ENCODE measurements around the gene CCDC69. TPM values are rescaled to one million over a fixed set of nuclear protein-coding genes. Genes with fewer than 3 reads are reported as not detected.
A peak's percentile ranks its signal among the peaks of the same experiment; 100 is the strongest.

The CCDC69 gene
- total and polyA plus RNA-seq, 10 of the 15 experiments (the other 5 are each of a cell fraction or from before 2014, with no cell fraction given), result 13.5 to 106 (median 70.1) TPM

DNA sequence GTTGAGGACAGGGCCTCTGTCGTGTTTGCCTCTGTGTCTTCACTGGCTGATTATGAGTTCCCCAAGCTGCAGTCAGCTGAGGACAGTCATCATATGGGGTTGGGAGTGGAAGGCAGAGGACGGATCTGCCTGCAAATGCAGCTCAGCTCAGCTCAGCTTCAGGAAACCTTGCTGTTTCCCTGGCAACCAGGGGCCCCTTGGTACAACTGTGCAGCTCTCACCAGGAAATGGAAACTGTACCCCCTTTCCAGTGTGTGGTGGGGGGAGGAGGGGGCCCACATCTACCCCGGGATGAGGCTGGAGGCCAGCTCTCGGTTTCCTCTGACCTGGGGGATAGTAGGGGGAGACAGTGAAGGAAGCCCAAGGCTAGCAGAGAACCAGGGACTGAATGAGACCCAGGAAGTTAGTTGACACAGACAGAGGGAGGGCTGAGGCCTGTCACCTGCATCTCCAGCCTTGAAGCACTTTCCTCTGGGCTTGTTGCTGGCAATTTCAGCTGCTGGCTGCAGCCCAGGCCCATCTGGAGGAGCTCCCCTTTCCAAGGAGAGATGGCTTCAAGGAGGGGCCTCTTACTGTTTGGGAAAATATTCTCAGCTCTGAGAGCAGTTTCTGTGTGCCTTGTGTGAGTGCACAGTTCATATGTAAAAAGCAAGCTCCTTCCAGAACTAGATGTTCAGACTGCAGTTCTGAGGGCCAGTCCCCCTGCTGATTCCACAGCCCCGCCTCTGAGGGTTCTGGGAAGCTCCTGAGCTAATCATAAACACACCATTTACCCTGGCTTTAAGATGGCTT lies 73.2 kb downstream of the CCDC69 start (continued):
- TF ChIP-seq, protein P1, sequence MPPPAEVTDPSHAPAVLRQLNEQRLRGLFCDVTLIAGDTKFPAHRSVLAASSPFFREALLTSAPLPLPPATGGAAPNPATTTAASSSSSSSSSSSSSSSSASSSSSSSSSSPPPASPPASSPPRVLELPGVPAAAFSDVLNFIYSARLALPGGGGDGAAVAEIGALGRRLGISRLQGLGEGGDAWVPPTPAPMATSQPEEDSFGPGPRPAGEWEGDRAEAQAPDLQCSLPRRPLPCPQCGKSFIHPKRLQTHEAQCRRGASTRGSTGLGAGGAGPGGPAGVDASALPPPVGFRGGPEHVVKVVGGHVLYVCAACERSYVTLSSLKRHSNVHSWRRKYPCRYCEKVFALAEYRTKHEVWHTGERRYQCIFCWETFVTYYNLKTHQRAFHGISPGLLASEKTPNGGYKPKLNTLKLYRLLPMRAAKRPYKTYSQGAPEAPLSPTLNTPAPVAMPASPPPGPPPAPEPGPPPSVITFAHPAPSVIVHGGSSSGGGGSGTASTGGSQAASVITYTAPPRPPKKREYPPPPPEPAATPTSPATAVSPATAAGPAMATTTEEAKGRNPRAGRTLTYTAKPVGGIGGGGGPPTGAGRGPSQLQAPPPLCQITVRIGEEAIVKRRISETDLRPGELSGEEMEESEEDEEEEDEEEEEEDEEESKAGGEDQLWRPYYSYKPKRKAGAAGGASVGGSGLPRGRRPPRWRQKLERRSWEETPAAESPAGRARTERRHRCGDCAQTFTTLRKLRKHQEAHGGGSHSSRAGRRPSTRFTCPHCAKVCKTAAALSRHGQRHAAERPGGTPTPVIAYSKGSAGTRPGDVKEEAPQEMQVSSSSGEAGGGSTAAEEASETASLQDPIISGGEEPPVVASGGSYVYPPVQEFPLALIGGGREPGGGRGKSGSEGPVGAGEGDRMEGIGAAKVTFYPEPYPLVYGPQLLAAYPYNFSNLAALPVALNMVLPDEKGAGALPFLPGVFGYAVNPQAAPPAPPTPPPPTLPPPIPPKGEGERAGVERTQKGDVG (CRISPR knock-in tag; IDR thresholded peaks at IDR 0.05), result no peak
- no peak for TF ChIP-seq HCFC1 (IDR thresholded peaks at IDR 0.05; ENCODE audit: low read length)
- no peak for TF ChIP-seq BACH1 (IDR thresholded peaks at IDR 0.05; ENCODE audit: borderline replicate concordance)
- TF ChIP-seq TARDBP (IDR thresholded peaks at IDR 0.05; ENCODE audit: borderline replicate concordance), result no peak
- TF ChIP-seq ZNF384 (IDR thresholded peaks at IDR 0.05; ENCODE audit: borderline replicate concordance, low read depth, low read length), result no peak
- no peak for TF ChIP-seq CHD4 (IDR thresholded peaks at IDR 0.05)
- TF ChIP-seq, protein P2, sequence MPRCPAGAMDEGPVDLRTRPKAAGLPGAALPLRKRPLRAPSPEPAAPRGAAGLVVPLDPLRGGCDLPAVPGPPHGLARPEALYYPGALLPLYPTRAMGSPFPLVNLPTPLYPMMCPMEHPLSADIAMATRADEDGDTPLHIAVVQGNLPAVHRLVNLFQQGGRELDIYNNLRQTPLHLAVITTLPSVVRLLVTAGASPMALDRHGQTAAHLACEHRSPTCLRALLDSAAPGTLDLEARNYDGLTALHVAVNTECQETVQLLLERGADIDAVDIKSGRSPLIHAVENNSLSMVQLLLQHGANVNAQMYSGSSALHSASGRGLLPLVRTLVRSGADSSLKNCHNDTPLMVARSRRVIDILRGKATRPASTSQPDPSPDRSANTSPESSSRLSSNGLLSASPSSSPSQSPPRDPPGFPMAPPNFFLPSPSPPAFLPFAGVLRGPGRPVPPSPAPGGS (IDR thresholded peaks at IDR 0.05; ENCODE audit: borderline replicate concordance, insufficient read depth, low read depth, low read length, poor library complexity, severe bottlenecking), result peak; percentile 19
- peak in 1 of 2 experiments; percentile 40; a peak in 1 of 3 replicates for TF ChIP-seq EGR1 (IDR thresholded peaks at IDR 0.05; ENCODE audit: borderline replicate concordance in 1 of 2, low read depth in 2 of 2, low read length in 2 of 2)
- no peak for TF ChIP-seq ZSCAN29 (IDR thresholded peaks at IDR 0.05)
- TF ChIP-seq BMI1 (IDR thresholded peaks at IDR 0.05; ENCODE audit: borderline replicate concordance), result peak; percentile 89
- no peak for TF ChIP-seq NR2C2 (IDR thresholded peaks at IDR 0.05; ENCODE audit: borderline replicate concordance, control insufficient read depth, insufficient read length, low read depth)
- no peak for TF ChIP-seq SREBF1 (IDR thresholded peaks at IDR 0.05; ENCODE audit: low read length)
- peak; percentile 59 for TF ChIP-seq SP1 (IDR thresholded peaks at IDR 0.05; ENCODE audit: low read depth, low read length)
- 0 out of 2 replicates have a peak, but pooled peaks have one; percentile 45 for TF ChIP-seq GATAD2B (conservative IDR thresholded peaks at IDR 0.05; ENCODE audit: low read depth)
- TF ChIP-seq IKZF2 (IDR thresholded peaks at IDR 0.05), result peak; percentile 39 to 42; a peak in 3 of 4 replicates
- TF ChIP-seq SMAD5 (IDR thresholded peaks at IDR 0.05; ENCODE audit: low read depth), result peak; percentile 62; the same call in 1 of the 2 replicates
- peak; percentile 53; the same call in 1 of the 2 replicates for TF ChIP-seq IRF4 (IDR thresholded peaks at IDR 0.05; ENCODE audit: low read depth, low read length)
- peak in 1 of 2 experiments; percentile 95; a peak in 2 of 4 replicates for TF ChIP-seq ETV6 (conservative IDR thresholded peaks at IDR 0.05 in 1 of 2, IDR thresholded peaks at IDR 0.05 in 1 of 2; ENCODE audit: borderline replicate concordance in 1 of 2, low read depth in 1 of 2)
- TF ChIP-seq ZBED1 (IDR thresholded peaks at IDR 0.05; ENCODE audit: borderline replicate concordance), result no peak
- no peak for TF ChIP-seq BCL11A (IDR thresholded peaks at IDR 0.05; ENCODE audit: low read depth, low read length)
- no peak for TF ChIP-seq CBFB (IDR thresholded peaks at IDR 0.05; ENCODE audit: low read depth)
- TF ChIP-seq SMC3 (IDR thresholded peaks at IDR 0.05; ENCODE audit: borderline replicate concordance, low read length), result no peak

Data from GM12878 (cell line).